NCI-H345 (cell line): ENCODE measurements around the gene UBA5.
A peak's percentile ranks its signal among the peaks of the same experiment; 100 is the strongest.

Experiments
- DNase-seq: peaks from one replicate; lab custom pipeline; 2025; lab: John Stamatoyannopoulos, UW

UBA5 gene

DNA sequence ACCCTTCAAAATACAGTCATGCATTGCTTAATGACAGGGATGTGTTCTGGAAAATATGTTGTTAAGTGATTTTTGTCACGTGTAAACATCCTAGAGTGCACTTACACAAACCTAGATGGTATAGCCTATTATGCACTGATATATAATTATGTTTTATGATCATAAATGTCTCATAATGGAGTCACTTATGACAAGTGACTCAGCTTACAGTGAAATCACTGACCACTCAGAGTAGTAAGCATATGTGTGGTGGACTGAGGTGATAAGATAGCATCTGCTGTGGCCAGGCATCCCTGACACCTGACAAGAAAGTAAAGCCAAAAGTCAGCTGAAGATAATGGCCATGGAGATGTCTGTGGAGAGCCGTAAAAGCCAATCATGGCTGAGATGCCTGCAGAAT lies 5.9 kb upstream of the UBA5 start:
- DNase-seq, result no peak

- no peak for DNase-seq
Measured at GRCh38 chr3:132654721-132655120, 5.4 kb upstream of the UBA5 start.

DNA sequence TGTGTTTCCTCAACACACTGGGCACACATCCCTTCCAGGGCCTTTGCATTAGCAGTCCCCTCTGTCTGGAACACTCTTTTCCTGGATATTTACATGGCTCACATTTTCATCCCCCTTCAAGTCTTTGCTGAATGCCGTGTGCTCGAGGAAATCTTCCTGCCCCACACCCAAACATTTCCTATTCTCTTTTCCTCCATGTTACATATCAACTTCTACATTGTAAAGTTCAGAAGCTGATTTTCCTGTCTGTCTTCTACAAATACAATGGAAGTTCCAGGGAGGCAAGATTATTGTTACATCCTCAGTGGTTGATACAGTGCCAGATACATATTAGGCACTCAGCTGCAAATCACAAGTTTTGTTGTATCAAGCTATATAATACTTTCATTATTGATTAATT lies 4.7 kb upstream of the UBA5 start:
- no peak for DNase-seq

DNA sequence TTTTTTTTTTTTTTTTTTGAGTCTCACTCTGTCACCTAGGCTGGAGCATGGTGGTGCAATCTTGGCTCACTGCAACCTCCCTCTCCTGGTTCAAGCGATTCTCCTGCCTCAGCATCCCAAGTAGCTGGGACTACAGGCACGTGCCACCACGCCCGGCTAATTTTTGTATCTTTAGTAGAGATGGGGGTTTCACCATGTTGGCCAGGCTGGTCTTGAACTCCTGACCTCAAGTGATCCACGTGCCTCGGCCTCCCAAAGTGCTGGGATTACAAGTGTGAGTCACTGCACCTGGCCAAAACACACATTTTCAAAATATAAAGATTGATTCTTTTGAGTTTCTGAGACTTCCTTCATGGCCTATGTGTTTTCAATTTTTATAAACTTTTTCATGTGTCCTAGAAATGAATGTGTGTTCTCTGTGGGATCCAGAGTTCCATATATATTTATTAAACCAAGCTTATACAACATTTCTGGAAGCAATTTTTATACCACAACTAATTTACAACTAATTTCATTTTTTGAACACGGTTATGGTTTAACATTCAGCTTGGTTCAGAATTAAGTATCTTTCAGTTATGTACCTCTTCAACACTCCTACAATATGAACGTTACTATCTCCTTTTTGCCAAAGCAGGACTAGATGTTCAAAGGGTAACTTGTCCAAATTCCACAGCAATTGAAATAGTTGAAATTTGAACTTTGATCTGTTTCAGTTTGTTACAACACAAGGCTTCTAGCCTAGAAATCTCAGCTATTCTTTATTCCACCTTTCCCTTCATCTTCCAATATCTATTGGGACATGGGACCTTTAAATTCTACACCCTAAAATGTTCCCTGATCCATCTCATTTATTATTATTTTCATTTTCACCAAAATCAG lies 2.0 kb upstream of the UBA5 start:
- DNase-seq, result no peak

GRCh38 chr3:132659000-132659364 lies 1.1 kb upstream of the UBA5 start:
- DNase-seq, result no peak

- DNase-seq, result peak; percentile 67
Measured at GRCh38 chr3:132659365-132660051, 621 bp upstream of the UBA5 start, which contains the start of gene ACAD11. ACAD11 (minus strand) TSS chr3:132659809; CDS start chr3:132659751, 58 bp downstream.

DNA sequence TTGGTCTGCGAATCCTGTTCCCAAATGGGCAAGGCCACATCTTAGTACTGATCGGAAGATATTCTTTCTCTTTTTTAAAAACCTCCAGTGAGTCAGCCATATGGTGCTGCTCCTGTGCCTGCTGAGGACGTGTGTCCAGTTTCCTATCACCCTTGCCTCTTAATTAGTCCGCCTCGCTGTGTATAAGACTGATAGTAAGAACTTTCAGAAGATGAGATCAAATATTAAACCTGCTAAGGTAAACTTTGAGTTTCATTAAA lies 612 bp downstream of the UBA5 start:
- DNase-seq, result no peak

GRCh38 chr3:132661101-132661500 lies 972 bp downstream of the UBA5 start:
- no peak for DNase-seq

DNA sequence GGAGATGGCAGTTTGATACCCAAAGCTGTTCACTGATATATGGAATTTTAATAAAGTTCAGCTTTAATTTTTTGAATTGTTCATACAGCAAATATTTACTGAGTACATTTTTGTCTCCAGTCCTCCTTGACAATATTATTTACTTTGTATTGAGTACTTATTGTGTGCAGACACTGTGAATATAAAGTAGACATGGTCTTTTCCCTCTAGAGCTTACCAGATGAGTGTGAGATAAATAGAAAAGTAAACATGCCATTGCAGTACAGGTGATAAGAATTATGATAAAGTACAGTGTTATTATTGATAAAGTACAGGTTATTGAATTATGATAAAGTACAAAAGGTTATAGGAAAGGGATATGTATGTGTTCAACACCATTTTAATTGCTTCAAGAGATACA lies 2.1 kb downstream of the UBA5 start:
- DNase-seq, result no peak

- no peak for DNase-seq
Measured at GRCh38 chr3:132665230-132665745, 5.2 kb downstream of the UBA5 start.

- DNase-seq, result no peak
Measured at GRCh38 chr3:132669256-132669777, 9.2 kb downstream of the UBA5 start.

- DNase-seq, result no peak
Measured at GRCh38 chr3:132675408-132675807, 15.3 kb downstream of the UBA5 start.

GRCh38 chr3:132679911-132680310 lies 19.8 kb downstream of the UBA5 start:
- DNase-seq, result no peak

GRCh38 chr3:132681421-132681820 lies 21.3 kb downstream of the UBA5 start:
- DNase-seq, result no peak

DNA sequence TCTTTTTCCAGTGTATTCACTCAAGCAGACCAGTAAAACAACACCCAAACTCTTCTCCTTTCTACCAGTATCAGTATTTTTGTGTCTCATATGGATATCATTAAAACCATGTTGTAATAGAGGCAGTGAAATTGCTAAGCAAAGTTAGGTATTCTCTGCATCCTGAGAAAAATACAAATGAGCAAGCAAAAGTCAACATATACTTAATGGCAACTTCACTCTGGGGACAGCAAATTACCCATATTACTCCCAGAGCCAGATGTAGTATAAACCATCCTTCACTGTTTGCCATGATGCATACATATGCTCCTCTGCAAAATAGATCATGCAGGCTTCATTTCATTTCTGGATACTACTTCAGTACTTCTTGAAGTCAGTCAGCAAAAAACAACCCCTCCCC lies 22.1 kb downstream of the UBA5 start:
- no peak for DNase-seq

GRCh38 chr3:132690040-132690439 lies 29.9 kb downstream of the UBA5 start:
- no peak for DNase-seq

DNA sequence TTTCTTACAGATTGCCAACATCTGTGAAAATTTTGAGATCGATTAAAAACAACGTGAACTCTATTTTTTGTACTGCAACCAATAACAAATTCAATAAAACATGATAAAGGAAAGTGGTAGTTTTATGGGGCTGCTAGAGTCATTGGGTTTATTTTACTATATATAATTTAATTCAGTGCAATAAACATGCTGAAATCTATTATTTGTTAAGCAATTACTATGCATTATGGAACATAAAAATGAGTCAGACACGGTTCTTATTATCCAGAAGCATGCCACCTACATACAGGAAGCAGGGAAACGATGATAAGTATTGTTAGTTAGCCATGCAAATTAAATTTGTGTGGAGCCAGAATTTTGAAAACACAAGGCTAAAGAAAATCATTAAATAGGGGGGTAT lies 34.9 kb downstream of the UBA5 start:
- DNase-seq, result no peak

GRCh38 chr3:132695422-132695821 lies 35.3 kb downstream of the UBA5 start:
- DNase-seq, result no peak

DNA sequence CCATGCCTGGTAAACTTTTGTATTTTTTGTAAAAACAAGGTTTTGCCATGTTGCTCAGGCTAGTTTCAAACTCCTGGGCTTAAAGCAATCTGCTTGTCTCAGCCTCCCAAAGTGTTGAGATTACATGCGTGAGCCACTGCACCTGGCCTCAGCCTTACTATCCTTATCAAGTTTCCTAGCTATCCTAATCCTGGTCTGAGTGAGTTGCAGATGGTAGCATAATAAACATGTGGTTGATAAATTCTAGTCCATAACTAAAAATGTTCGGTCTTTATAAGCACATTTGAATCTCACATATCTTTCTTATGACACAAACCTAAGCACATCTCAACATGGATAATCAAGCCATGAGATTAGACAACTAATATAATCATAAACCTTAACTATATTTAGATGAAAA lies 43.6 kb downstream of the UBA5 start:
- no peak for DNase-seq

GRCh38 chr3:132709761-132710160 lies 49.6 kb downstream of the UBA5 start:
- DNase-seq, result no peak

DNA sequence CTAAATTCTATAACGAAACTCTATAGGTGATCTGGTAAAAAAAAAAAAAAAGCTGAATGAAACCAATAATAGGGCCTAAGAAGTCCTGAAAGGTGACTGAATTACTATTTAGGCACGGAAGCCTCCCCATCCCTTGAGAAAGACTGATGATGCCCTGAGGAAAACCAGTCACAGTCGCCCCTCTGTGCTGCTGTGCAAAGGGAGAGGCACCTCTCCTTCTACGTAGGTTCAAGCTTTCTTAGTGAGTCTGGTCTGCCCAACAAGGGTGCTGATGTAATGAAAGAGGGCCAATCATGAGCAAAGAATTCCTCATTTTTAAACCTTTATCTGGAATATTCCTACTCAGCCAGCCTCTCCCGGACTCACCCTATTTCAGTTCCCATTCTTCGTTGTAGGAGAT lies 50.2 kb downstream of the UBA5 start:
- no peak for DNase-seq

DNA sequence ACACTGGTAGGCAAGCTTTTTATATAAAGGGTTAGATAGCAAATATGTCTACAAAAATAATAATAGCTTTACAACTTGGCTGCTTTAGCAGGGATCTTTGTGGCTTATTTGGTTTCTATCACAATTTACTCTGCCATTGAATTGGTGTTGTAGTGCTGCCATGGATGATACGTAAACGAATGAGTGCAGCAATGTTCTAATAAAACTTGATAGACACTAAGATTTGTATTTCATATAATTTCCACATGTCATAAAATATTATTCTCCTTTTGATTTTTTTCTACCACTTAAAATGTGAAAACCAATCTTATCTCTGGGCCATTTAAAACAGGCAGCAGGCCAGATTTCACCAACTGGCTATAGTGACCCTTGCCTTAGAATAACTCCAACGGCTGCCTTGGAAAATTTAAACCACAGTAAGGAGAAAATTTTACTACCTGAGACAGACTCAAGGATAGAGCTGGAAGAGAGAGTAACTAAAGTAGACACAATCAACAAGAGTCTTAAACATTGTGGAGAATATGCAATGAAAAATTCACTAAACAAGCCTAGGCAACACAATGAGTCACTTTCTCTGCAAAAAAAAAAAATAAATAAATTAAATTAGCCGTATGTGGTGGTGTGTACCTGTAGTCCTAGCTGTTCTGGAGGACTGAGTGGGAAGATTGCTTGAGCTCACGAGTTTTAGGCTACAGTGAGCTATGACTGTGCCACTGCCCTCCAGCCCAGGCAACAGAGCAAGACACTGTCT lies 54.0 kb downstream of the UBA5 start:
- DNase-seq, result no peak

DNA sequence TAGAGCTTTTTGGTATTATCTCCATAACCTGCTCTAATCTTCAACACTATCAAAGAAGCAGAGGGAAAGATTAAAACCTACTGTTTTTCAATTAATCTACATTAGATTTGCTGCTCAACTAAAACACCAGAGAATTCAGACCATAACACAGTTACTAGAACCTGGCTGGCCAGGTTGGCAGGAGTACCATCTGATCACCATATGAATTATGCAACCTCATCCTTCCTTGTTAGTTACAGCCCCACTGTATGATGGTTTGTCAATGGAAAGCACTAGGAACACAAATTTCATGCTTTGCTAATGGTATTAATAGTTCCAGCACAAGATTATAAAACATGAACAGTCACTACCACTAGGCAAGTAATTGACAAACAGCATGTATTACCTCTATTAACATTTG lies 56.2 kb downstream of the UBA5 start:
- no peak for DNase-seq
